ENCODE data around the gene CST6. TPM values are rescaled to one million over a fixed set of nuclear protein-coding genes. Genes with fewer than 3 reads are reported as not detected.

Gene CST6
- total RNA-seq, 4 donors from 2014 or later = not detected

- no peak for DNase-seq
- H3K27ac ChIP-seq = no peak overlapping the region
- in situ Hi-C loops (cut with MboI; ENCODE audit: low pct_ligation_motif_present in 1 of 4, low pct_unique_long_range_greater_than_20kb in 1 of 4, low sequenced_read_pairs in 3 of 4) (loop anchor here (10.0 to 25.0 kb wide), 4 partner anchors 95 to 295 kb away; partner anchors contain the start of genes FIBP (in 3 of the 4), CCDC85B (in 2 of the 4), CTSW (in 2 of the 4) and KAT5 (in 2 of the 4)), intact Hi-C loops (cut with DNase I; ENCODE audit: low total_unique reads) (loop anchor here (5.0 to 10.0 kb wide), 2 partner anchors 277 to 1790 kb away; no protein-coding TSS in a partner anchor)
- 73 to 75% methylated on average over 2 to 12 of the region's 16 CpGs for WGBS, 2 donors (ENCODE audit: low coverage in 1 of 2)
- TF ChIP-seq POLR2A (IDR thresholded peaks at IDR 0.05) = no peak
- TF ChIP-seq, protein P1, sequence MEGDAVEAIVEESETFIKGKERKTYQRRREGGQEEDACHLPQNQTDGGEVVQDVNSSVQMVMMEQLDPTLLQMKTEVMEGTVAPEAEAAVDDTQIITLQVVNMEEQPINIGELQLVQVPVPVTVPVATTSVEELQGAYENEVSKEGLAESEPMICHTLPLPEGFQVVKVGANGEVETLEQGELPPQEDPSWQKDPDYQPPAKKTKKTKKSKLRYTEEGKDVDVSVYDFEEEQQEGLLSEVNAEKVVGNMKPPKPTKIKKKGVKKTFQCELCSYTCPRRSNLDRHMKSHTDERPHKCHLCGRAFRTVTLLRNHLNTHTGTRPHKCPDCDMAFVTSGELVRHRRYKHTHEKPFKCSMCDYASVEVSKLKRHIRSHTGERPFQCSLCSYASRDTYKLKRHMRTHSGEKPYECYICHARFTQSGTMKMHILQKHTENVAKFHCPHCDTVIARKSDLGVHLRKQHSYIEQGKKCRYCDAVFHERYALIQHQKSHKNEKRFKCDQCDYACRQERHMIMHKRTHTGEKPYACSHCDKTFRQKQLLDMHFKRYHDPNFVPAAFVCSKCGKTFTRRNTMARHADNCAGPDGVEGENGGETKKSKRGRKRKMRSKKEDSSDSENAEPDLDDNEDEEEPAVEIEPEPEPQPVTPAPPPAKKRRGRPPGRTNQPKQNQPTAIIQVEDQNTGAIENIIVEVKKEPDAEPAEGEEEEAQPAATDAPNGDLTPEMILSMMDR (IDR thresholded peaks at IDR 0.05) = no peak
- no peak for TF ChIP-seq POLR2AphosphoS5 (IDR thresholded peaks at IDR 0.05)
- no peak for TF ChIP-seq EP300 (IDR thresholded peaks at IDR 0.05; ENCODE audit: low read depth)
- no peaks in the 10 kb centered on the region for H3K9me3 ChIP-seq
- H3K36me3 ChIP-seq = peaks cover 0 to 16% (median 7%) of the 10 kb centered on the region in 4 donors
- H3K4me3 ChIP-seq = no peak overlapping the region
- H3K4me1 ChIP-seq = no peaks in the 10 kb centered on the region
- no peaks in the 10 kb centered on the region for H3K27me3 ChIP-seq
Measured at GRCh38 chr11:65981972-65982823, 29.6 kb upstream of the CST6 start.

GRCh38 chr11:65982824-65983588 is 28.8 kb upstream of the CST6 start:
- Histone ChIP-seq H3K9me3 (no peaks in the 10 kb centered on the region), H3K4me1 (no peaks in the 10 kb centered on the region), H3K4me3 (no peak overlapping the region), H3K27me3 (no peaks in the 10 kb centered on the region), H3K36me3 (peaks cover 0 to 12% (median 3%) of the 10 kb centered on the region in 4 donors), H3K27ac (no peak overlapping the region)
- WGBS, 2 donors (ENCODE audit: low coverage in 1 of 2) = 69 to 77% methylated on average over 10 to 22 of the region's 22 CpGs
- TF ChIP-seq POLR2A (IDR thresholded peaks at IDR 0.05) (no peak), POLR2AphosphoS5 (IDR thresholded peaks at IDR 0.05) (no peak), EP300 (IDR thresholded peaks at IDR 0.05; ENCODE audit: low read depth) (no peak)
- TF ChIP-seq, protein P1 (IDR thresholded peaks at IDR 0.05) = no peak
- no peak for DNase-seq
- intact Hi-C loops (cut with DNase I; ENCODE audit: low total_unique reads) (loop anchor here (5.0 to 10.0 kb wide), 2 partner anchors 278 to 1791 kb away; no protein-coding TSS in a partner anchor), in situ Hi-C loops (cut with MboI; ENCODE audit: low pct_ligation_motif_present in 1 of 4, low pct_unique_long_range_greater_than_20kb in 1 of 4, low sequenced_read_pairs in 3 of 4) (loop anchor here (10.0 to 25.0 kb wide), 4 partner anchors 96 to 296 kb away; partner anchors contain the start of genes FIBP (in 3 of the 4), CCDC85B (in 2 of the 4), CTSW (in 2 of the 4) and KAT5 (in 2 of the 4))

GRCh38 chr11:65983589-65983987 is 28.2 kb upstream of the CST6 start:
- Histone ChIP-seq H3K9me3 (no peaks in the 10 kb centered on the region), H3K4me3 (no peak overlapping the region), H3K27me3 (no peaks in the 10 kb centered on the region), H3K36me3 (peaks cover 0 to 6% (median under 1%) of the 10 kb centered on the region in 4 donors), H3K27ac (no peak overlapping the region), H3K4me1 (no peaks in the 10 kb centered on the region)
- intact Hi-C loops (cut with DNase I; ENCODE audit: low total_unique reads) = loop anchor here (5.0 to 10.0 kb wide), 2 partner anchors 279 to 1791 kb away; no protein-coding TSS in a partner anchor
- TF ChIP-seq POLR2A (IDR thresholded peaks at IDR 0.05) (no peak), EP300 (IDR thresholded peaks at IDR 0.05; ENCODE audit: low read depth) (no peak), POLR2AphosphoS5 (IDR thresholded peaks at IDR 0.05) (no peak)
- TF ChIP-seq, protein P1 (IDR thresholded peaks at IDR 0.05) = no peak
- WGBS, 2 donors (ENCODE audit: low coverage in 1 of 2) = 79% methylated on average over 5 of the region's 5 CpGs; no CpG with 5 or more reads in 1 of the 2 donors
- no peak for DNase-seq
- in situ Hi-C loops (cut with MboI; ENCODE audit: low pct_ligation_motif_present in 1 of 4, low pct_unique_long_range_greater_than_20kb in 1 of 4, low sequenced_read_pairs in 3 of 4) = loop anchor here (10.0 to 25.0 kb wide), 4 partner anchors 96 to 296 kb away; partner anchors contain the start of genes FIBP (in 3 of the 4), CCDC85B (in 2 of the 4), CTSW (in 2 of the 4) and KAT5 (in 2 of the 4)

Measured in transverse colon (tissue), 4 donors.